ENCODE data around the gene CD1C.

The CD1C gene

DNA sequence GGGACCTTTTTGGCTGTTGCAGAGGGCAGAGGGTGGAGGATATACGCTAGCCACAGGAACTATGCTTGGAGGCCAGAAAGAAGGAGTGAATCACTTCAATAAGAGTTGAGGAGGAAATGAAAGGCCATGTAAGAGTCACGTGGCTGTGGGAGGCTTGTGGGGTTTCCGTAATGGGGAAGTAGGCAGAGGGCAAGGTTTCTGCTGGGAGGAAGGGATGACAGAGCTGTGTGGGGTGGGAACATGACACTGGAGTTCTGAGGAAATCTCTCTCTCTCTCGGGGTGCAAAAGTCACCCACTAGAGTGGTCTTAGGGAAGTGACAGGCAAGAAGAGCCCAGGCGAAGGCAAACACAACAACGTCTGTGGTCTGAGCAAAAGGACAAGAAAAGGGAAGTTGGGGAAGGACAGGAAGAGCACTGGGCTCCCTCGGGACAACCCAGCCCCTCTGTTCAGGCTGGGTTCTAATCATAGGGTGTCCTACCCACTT, 3.9 kb upstream of the CD1C start:
- peaks cover 14% of the 10 kb centered on the region for H3K36me3 Mint-ChIP-seq (ENCODE audit: low read depth)
- H3K27ac Mint-ChIP-seq, result peak overlapping the region; percentile 93
- H3K4me1 Mint-ChIP-seq (ENCODE audit: low read depth), result peaks cover 59% of the 10 kb centered on the region
- no peaks in the 10 kb centered on the region for H3K27me3 Mint-ChIP-seq
- H3K4me3 Mint-ChIP-seq, result peak overlapping the region; percentile 33
- peaks cover 18% of the 10 kb centered on the region for H3K9me3 Mint-ChIP-seq
- intact Hi-C loops (cut with micrococcal nuclease), result loop anchor here (5.0 to 10.0 kb wide), 2 partner anchors 81 to 792 kb away; partner anchors contain the start of gene AIM2

- Mint-ChIP-seq H3K4me3 (peak overlapping the region; percentile 44), H3K27me3 (no peaks in the 10 kb centered on the region), H3K36me3 (ENCODE audit: low read depth) (peaks cover 9% of the 10 kb centered on the region), H3K9me3 (peaks cover 11% of the 10 kb centered on the region), H3K4me1 (ENCODE audit: low read depth) (peaks cover 52% of the 10 kb centered on the region), H3K27ac (peak overlapping the region; percentile 93)
- intact Hi-C loops (cut with micrococcal nuclease), result loop anchor here (5.0 to 10.0 kb wide), 2 partner anchors 82 to 791 kb away; partner anchors contain the start of gene AIM2
These were observed 3.2 kb upstream of the CD1C start for GRCh38 chr1:158286487-158286886.

GRCh38 chr1:158286941-158287346, 2.8 kb upstream of the CD1C start:
- Mint-ChIP-seq H3K4me3 (no peak overlapping the region), H3K4me1 (ENCODE audit: low read depth) (peaks cover 48% of the 10 kb centered on the region), H3K27ac (peak overlapping the region; percentile 93), H3K9me3 (peaks cover 6% of the 10 kb centered on the region), H3K27me3 (no peaks in the 10 kb centered on the region), H3K36me3 (ENCODE audit: low read depth) (peaks cover 6% of the 10 kb centered on the region)
- intact Hi-C loops (cut with micrococcal nuclease), result loop anchor here (5.0 to 10.0 kb wide), 2 partner anchors 82 to 790 kb away; partner anchors contain the start of gene AIM2

DNA sequence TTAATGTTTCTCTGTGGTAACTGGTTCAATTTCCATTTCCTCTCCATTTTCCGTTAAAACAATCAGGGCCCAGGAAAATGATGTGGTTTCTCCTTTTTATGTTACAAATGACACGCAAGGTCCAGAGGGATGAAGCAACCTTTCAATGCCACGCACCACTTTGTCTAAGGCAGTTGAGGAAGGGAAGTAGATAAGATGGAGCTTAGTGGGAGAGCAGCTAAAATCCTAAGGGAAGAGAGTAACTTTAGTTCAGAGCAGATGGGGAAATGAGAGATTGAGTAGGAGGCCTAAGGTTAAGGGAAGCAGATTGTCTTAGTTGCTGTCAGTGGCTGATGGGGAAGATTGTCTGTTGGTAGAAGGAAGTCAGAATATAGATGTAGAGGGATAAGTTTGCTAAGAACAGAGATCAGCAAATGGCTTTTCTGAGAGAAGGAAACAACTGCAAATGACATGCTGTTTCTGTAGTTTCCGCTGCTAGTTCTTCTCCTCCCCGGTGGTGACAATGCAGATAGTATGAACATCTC, 660 bp downstream of the CD1C start:
- H3K9me3 Mint-ChIP-seq, result no peaks in the 10 kb centered on the region
- no peaks in the 10 kb centered on the region for H3K27me3 Mint-ChIP-seq
- H3K27ac Mint-ChIP-seq, result no peak overlapping the region
- intact Hi-C loops (cut with micrococcal nuclease), result loop anchor here (2.0 kb wide), 2 partner anchors 36 to 42 kb away; no protein-coding TSS in a partner anchor
- peaks cover 36% of the 10 kb centered on the region for H3K4me1 Mint-ChIP-seq (ENCODE audit: low read depth)
- H3K4me3 Mint-ChIP-seq, result no peak overlapping the region
- peaks cover 9% of the 10 kb centered on the region for H3K36me3 Mint-ChIP-seq (ENCODE audit: low read depth)

- no peak overlapping the region for H3K27ac Mint-ChIP-seq
- H3K4me3 Mint-ChIP-seq, result no peak overlapping the region
- peaks cover 3% of the 10 kb centered on the region for H3K27me3 Mint-ChIP-seq
- peaks cover 46% of the 10 kb centered on the region for H3K9me3 Mint-ChIP-seq
- peaks cover 33% of the 10 kb centered on the region for H3K36me3 Mint-ChIP-seq (ENCODE audit: low read depth)
- H3K4me1 Mint-ChIP-seq (ENCODE audit: low read depth), result peaks cover 18% of the 10 kb centered on the region
- intact Hi-C loops (cut with micrococcal nuclease), result no loop called here
These were observed 6.1 kb downstream of the CD1C start for GRCh38 chr1:158295791-158296190.

GRCh38 chr1:158310623-158311022, 20.9 kb downstream of the CD1C start:
- Mint-ChIP-seq H3K36me3 (ENCODE audit: low read depth) (no peaks in the 10 kb centered on the region), H3K4me1 (ENCODE audit: low read depth) (no peaks in the 10 kb centered on the region)
- intact Hi-C loops (cut with micrococcal nuclease), result no loop called here

GRCh38 chr1:158311066-158311465, 21.3 kb downstream of the CD1C start:
- intact Hi-C loops (cut with micrococcal nuclease), result no loop called here
- no peaks in the 10 kb centered on the region for H3K4me1 Mint-ChIP-seq (ENCODE audit: low read depth)
- H3K27ac Mint-ChIP-seq, result no peak overlapping the region
- no peak overlapping the region for H3K4me3 Mint-ChIP-seq
- H3K9me3 Mint-ChIP-seq, result peaks cover 18% of the 10 kb centered on the region
- no peaks in the 10 kb centered on the region for H3K36me3 Mint-ChIP-seq (ENCODE audit: low read depth)
- H3K27me3 Mint-ChIP-seq, result peaks cover 7% of the 10 kb centered on the region

More at GRCh38 chr1:158310623-158311022, 20.9 kb downstream of the CD1C start:
- H3K9me3 Mint-ChIP-seq, result peaks cover 18% of the 10 kb centered on the region
- no peak overlapping the region for H3K4me3 Mint-ChIP-seq
- H3K27ac Mint-ChIP-seq, result no peak overlapping the region
- peaks cover 7% of the 10 kb centered on the region for H3K27me3 Mint-ChIP-seq

GRCh38 chr1:158323866-158324265, 34.1 kb downstream of the CD1C start:
- peaks cover 21% of the 10 kb centered on the region for H3K9me3 Mint-ChIP-seq
- H3K27ac Mint-ChIP-seq, result peak overlapping the region; percentile 73
- peaks cover 1% of the 10 kb centered on the region for H3K27me3 Mint-ChIP-seq
- peaks cover 24% of the 10 kb centered on the region for H3K36me3 Mint-ChIP-seq (ENCODE audit: low read depth)
- H3K4me1 Mint-ChIP-seq (ENCODE audit: low read depth), result peaks cover 47% of the 10 kb centered on the region
- no peak overlapping the region for H3K4me3 Mint-ChIP-seq
- intact Hi-C loops (cut with micrococcal nuclease), result no loop called here

DNA sequence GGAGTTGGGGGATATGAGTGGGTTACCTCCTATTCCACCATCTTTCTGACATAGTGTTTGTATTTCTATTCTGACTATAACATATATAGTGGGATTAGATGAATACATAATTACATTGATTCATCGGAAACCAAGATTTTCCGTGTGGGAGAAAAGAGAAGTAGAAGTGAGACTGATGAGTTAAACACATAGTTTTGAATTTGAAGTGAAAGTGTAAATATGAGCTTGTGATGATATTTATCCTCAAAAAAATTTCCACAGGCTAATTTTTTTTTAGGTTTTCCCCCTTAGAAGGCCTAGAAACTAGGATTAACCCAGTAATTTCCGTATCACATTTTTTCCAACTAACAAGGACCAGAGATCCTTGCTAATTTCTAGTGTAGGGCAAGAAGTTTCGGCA, 34.7 kb downstream of the CD1C start:
- H3K9me3 Mint-ChIP-seq, result peaks cover 15% of the 10 kb centered on the region
- peaks cover 1% of the 10 kb centered on the region for H3K27me3 Mint-ChIP-seq
- peak overlapping the region; percentile 73 for H3K27ac Mint-ChIP-seq
- H3K4me1 Mint-ChIP-seq (ENCODE audit: low read depth), result peaks cover 43% of the 10 kb centered on the region
- H3K36me3 Mint-ChIP-seq (ENCODE audit: low read depth), result peaks cover 26% of the 10 kb centered on the region
- H3K4me3 Mint-ChIP-seq, result peak overlapping the region; percentile 17
- intact Hi-C loops (cut with micrococcal nuclease), result no loop called here

- peak overlapping the region; percentile 11 for H3K4me3 Mint-ChIP-seq
These were observed 37.8 kb downstream of the CD1C start for GRCh38 chr1:158327481-158327880.

GRCh38 chr1:158328426-158328825, 38.7 kb downstream of the CD1C start:
- Mint-ChIP-seq H3K36me3 (ENCODE audit: low read depth) (peaks cover 15% of the 10 kb centered on the region), H3K9me3 (peaks cover 1% of the 10 kb centered on the region), H3K4me3 (no peak overlapping the region), H3K27me3 (no peaks in the 10 kb centered on the region), H3K4me1 (ENCODE audit: low read depth) (peaks cover 28% of the 10 kb centered on the region), H3K27ac (no peak overlapping the region)
- intact Hi-C loops (cut with micrococcal nuclease), result loop anchor here (2.0 to 5.0 kb wide), 2 partner anchors 81 to 126 kb away; no protein-coding TSS in a partner anchor

More at GRCh38 chr1:158327481-158327880, 37.8 kb downstream of the CD1C start:
- Mint-ChIP-seq H3K27ac (no peak overlapping the region), H3K9me3 (peaks cover 11% of the 10 kb centered on the region), H3K4me1 (ENCODE audit: low read depth) (peaks cover 32% of the 10 kb centered on the region), H3K36me3 (ENCODE audit: low read depth) (peaks cover 24% of the 10 kb centered on the region), H3K27me3 (peaks cover under 1% of the 10 kb centered on the region)
- intact Hi-C loops (cut with micrococcal nuclease), result loop anchor here (2.0 to 5.0 kb wide), 2 partner anchors 37 to 80 kb away; no protein-coding TSS in a partner anchor

DNA sequence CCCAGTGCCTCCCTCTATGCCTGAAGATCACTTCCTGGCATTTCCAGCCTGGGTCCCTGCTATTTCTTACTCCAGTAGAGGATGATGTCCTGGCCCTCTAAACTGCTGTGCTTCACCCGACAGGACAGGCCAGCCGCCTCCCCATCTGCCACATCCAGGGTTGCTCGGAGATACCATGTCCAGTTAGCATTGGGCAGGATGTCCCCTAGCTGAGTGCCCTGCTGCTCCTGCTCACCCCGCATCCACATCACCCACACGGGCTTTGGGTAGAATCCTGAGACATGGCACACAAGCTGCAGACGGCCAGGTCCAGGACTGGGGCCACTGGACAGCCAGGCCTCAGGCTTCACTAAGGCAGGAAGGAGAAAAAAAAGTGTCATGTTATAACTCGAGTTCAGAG, 39.6 kb downstream of the CD1C start:
- H3K27ac Mint-ChIP-seq, result no peak overlapping the region
- no peak overlapping the region for H3K4me3 Mint-ChIP-seq
- H3K9me3 Mint-ChIP-seq, result no peaks in the 10 kb centered on the region
- H3K27me3 Mint-ChIP-seq, result no peaks in the 10 kb centered on the region
- peaks cover 27% of the 10 kb centered on the region for H3K4me1 Mint-ChIP-seq (ENCODE audit: low read depth)
- intact Hi-C loops (cut with micrococcal nuclease), result loop anchor here (2.0 to 5.0 kb wide), 2 partner anchors 82 to 126 kb away; no protein-coding TSS in a partner anchor
- peaks cover 15% of the 10 kb centered on the region for H3K36me3 Mint-ChIP-seq (ENCODE audit: low read depth)

DNA sequence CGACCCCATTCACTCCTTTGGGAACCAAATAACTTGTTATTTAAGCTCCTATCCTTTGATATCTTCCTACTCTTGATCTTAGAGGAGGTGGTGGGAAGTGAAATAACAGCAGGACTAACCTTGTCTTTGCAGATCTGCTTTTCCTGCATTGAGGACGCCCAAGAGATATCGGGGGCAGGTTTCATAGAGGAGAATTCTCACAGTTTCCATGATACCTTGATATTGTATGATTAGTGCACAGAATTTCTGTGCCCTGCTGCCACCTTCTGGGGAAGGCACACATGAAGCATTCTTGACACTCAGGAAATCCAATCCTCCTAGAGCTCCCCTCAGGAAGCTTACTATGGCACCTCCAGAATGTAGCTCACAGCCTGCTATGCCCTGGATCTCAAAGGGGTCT, 40.0 kb downstream of the CD1C start:
- H3K9me3 Mint-ChIP-seq, result no peaks in the 10 kb centered on the region
- no peak overlapping the region for H3K4me3 Mint-ChIP-seq
- peaks cover 15% of the 10 kb centered on the region for H3K36me3 Mint-ChIP-seq (ENCODE audit: low read depth)
- H3K27ac Mint-ChIP-seq, result no peak overlapping the region
- intact Hi-C loops (cut with micrococcal nuclease), result loop anchor here (2.0 to 10.0 kb wide), 3 partner anchors 82 to 165 kb away; no protein-coding TSS in a partner anchor
- H3K27me3 Mint-ChIP-seq, result no peaks in the 10 kb centered on the region
- peaks cover 22% of the 10 kb centered on the region for H3K4me1 Mint-ChIP-seq (ENCODE audit: low read depth)

DNA sequence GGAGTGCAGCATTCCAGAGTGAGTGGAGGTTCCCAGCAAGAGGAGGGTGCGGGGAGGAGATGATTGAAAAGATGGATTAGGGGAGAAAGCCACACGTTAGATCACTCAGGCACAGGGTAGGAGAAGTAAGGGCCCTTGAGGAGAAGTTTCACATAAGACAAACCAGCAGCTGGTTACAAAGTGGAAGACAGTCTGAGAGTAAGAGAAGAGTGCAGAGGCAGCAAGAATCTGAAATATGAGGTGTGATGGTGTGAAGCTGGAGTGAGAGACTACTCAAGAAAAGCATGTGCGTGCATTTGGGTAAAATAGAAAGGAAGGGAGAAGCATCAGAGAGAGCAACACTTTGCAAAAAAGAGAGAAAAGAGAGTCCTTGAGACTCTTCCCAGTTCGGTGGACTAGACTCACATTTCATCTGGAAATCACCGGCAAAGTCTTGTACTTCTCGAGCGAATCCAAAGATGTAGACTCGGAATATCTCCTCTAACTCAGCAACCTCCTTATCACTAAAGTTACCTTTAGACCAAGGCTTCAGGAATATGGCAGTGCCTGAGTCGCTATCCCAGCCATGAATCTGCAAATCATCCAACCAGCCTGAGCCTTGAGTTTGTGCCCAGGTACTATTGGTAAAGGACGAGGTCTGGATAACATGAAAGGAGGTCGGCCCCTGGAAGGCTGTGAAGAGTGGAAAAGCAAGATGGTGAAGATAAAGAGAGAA, 40.8 kb downstream of the CD1C start:
- Mint-ChIP-seq H3K27ac (no peak overlapping the region), H3K4me1 (ENCODE audit: low read depth) (peaks cover 20% of the 10 kb centered on the region), H3K9me3 (no peaks in the 10 kb centered on the region), H3K4me3 (no peak overlapping the region), H3K36me3 (ENCODE audit: low read depth) (peaks cover 15% of the 10 kb centered on the region), H3K27me3 (no peaks in the 10 kb centered on the region)
- intact Hi-C loops (cut with micrococcal nuclease), result loop anchor here (10.0 kb wide), 1 partner anchor 164 kb away; no protein-coding TSS in a partner anchor

All from dendritic cell treated with granulocyte-macrophage colony-stimulating factor and Interleukin-4, amounts not matched to agents 40 ng/mL and 50 ng/mL, for 4 days (primary cell).